HCT116 (cell line): ENCODE measurements around the gene NBAS. TPM values are rescaled to one million over a fixed set of nuclear protein-coding genes. Genes with fewer than 3 reads are reported as not detected.

ENCODE experiments used
- ATAC-seq: fragments of 200-7000 bp; cut with Tn5 transposase; 2 replicates; pipeline ENCODE4 v1.9.1; 2020; ENCODE audit warnings: mild to moderate bottlenecking, moderate library complexity
- BruUV-seq: library from RNA; stranded (reverse); fragments of 400-500 nt; replicated peaks from 2 replicates; lab custom pipeline; 2021; lab: Mats Ljungman, UMichigan
- CTCF ChIA-PET: fragments of 300-600 bp; sonication (Branson Sonifier 250); formaldehyde crosslinking; loops from one replicate; lab custom pipeline; 2021; ENCODE audit warnings: antibody characterized with exemption; lab: Charles Lee
- POLR2A ChIA-PET: fragments of 300-600, 350-600 bp; sonication (Branson Sonifier 250); formaldehyde crosslinking; loops from one replicate; lab custom pipeline; 2021; ENCODE audit warnings: antibody characterized with exemption; lab: Charles Lee
- RAD21 ChIA-PET, 2 experiments: fragments of 300-600 bp; sonication (Branson Sonifier 250); formaldehyde crosslinking; loops; one replicate each; lab custom pipeline; 2023; ENCODE audit warnings: low total read pairs in 2 of 2; ENCODE audit not compliant: uncharacterized antibody in 2 of 2, unreplicated experiment in 2 of 2, low non-redundant PET in 1 of 2; lab: Charles Lee
- DNase-seq: peaks from one replicate; pipeline ENCODE4 v3.0.0-alpha.2; 2010; ENCODE audit warnings: low read depth, low spot score
- H2AFZ ChIP-seq: fragments of 200-600 bp; shearing (Covaris generic), sonication (generic); 2 replicates; pipeline ENCODE4 v1.6.1; 2017; ENCODE audit warnings: low read depth, mixed run types, mixed read lengths, antibody characterized with exemption, low read length; ENCODE audit not compliant: poor library complexity, severe bottlenecking
- H3K27ac ChIP-seq: 2 replicates; pipeline ENCODE4 v1.5.1; 2012; ENCODE audit warnings: low read depth, low read length
- H3K27me3 ChIP-seq: fragments of 200-600 bp; sonication (generic); 2 replicates; pipeline ENCODE4 v1.6.1; 2016; ENCODE audit warnings: mixed run types, low read length, mixed read lengths; ENCODE audit not compliant: insufficient read depth
- H3K36me3 ChIP-seq, 2 experiments: fragments of 200-500 bp in 1 of 2; fragments of 200-600 bp in 1 of 2; sonication (Bioruptor generic) in 1 of 2; sonication (generic) in 1 of 2; 2 replicates each; pipeline versions ENCODE4 v1.5.1 to v1.6.1; 2014 to 2016; ENCODE audit warnings: low read length in 2 of 2, inconsistent platforms in 1 of 2, mixed read lengths in 1 of 2, mixed run types in 1 of 2; ENCODE audit not compliant: insufficient read depth in 2 of 2, control insufficient read depth in 1 of 2
- H3K4me1 ChIP-seq, 2 experiments: fragments of 200-600 bp in 1 of 2; sonication (generic) in 1 of 2; 2 replicates each; pipeline versions ENCODE4 v1.5.1 to v1.6.1; 2012 to 2017; ENCODE audit warnings: low read length in 2 of 2, inconsistent platforms in 1 of 2, mild to moderate bottlenecking in 1 of 2, mixed read lengths in 1 of 2, mixed run types in 1 of 2, moderate library complexity in 1 of 2; ENCODE audit not compliant: insufficient read depth in 2 of 2, control insufficient read depth in 1 of 2
- H3K4me2 ChIP-seq: fragments of 200-600 bp; sonication (generic); 2 replicates; pipeline ENCODE4 v1.6.1; 2017; ENCODE audit warnings: mixed run types, low read length, mixed read lengths
- H3K4me3 ChIP-seq, 2 experiments: fragments of 200-600 bp in 1 of 2; sonication (generic) in 1 of 2; replicated peaks in 1 of 2; 2 replicates each; pipeline ENCODE4 v1.5.1; 2011 to 2016; ENCODE audit warnings: low read length in 2 of 2, control low read depth in 1 of 2, low read depth in 1 of 2, mild to moderate bottlenecking in 1 of 2, mixed read lengths in 1 of 2, mixed run types in 1 of 2
- H3K79me2 ChIP-seq: fragments of 200-600 bp; sonication (generic); 2 replicates; pipeline ENCODE4 v1.6.1; 2017; ENCODE audit warnings: mild to moderate bottlenecking, mixed run types, low read length, moderate library complexity, mixed read lengths; ENCODE audit not compliant: insufficient read depth
- H3K9ac ChIP-seq: fragments of 200-600 bp; sonication (generic); 2 replicates; pipeline ENCODE4 v1.6.1; 2016; ENCODE audit warnings: low read length, mixed read lengths
- H3K9me2 ChIP-seq: fragments of 200-600 bp; sonication (generic), shearing (Covaris generic); 2 replicates; pipeline ENCODE4 v1.6.1; 2017; ENCODE audit warnings: mixed run types, mild to moderate bottlenecking, moderate library complexity; ENCODE audit not compliant: insufficient read depth
- H3K9me3 ChIP-seq, 2 experiments: fragments of 200-500 bp in 1 of 2; fragments of 200-600 bp in 1 of 2; sonication (Bioruptor generic) in 1 of 2; sonication (generic) in 1 of 2; 2 replicates each; pipeline ENCODE4 v1.6.1; 2014 to 2017; ENCODE audit warnings: low read length in 2 of 2, mixed read lengths in 2 of 2, inconsistent platforms in 1 of 2, low read depth in 1 of 2, mild to moderate bottlenecking in 1 of 2, mixed run types in 1 of 2, moderate library complexity in 1 of 2; ENCODE audit not compliant: control insufficient read depth in 1 of 2, insufficient read depth in 1 of 2
- H4K20me1 ChIP-seq: fragments of 200-600 bp; sonication (generic), shearing (Covaris generic); 2 replicates; pipeline ENCODE4 v1.6.1; 2017; ENCODE audit warnings: mixed run types, mild to moderate bottlenecking, moderate library complexity; ENCODE audit not compliant: insufficient read depth
- CBX3 ChIP-seq: IDR thresholded peaks from 2 replicates; pipeline ENCODE4 v1.6.1; 2012; ENCODE audit warnings: low read depth
- CEBPB ChIP-seq: IDR thresholded peaks from 2 replicates; pipeline ENCODE4 v1.6.1; 2012; ENCODE audit warnings: low read depth
- ELF1 ChIP-seq: IDR thresholded peaks from 2 replicates; pipeline ENCODE4 v1.6.1; 2012; ENCODE audit warnings: low read depth, borderline replicate concordance
- FOSL1 ChIP-seq: IDR thresholded peaks from 2 replicates; pipeline ENCODE4 v1.6.1; 2012; ENCODE audit warnings: low read depth
- POLR2A ChIP-seq: IDR thresholded peaks from 2 replicates; pipeline ENCODE4 v1.7.0; 2011; ENCODE audit warnings: borderline replicate concordance; ENCODE audit not compliant: insufficient read depth, insufficient read length; ENCODE audit errors: extremely low read depth
- POLR2AphosphoS5 ChIP-seq: IDR thresholded peaks from 2 replicates; pipeline ENCODE4 v1.6.1; 2011; ENCODE audit warnings: mild to moderate bottlenecking, low read depth, low read length, moderate library complexity
- RAD21 ChIP-seq: IDR thresholded peaks from 2 replicates; pipeline ENCODE4 v1.6.1; 2012; ENCODE audit warnings: low read depth, mild to moderate bottlenecking
- SIN3A ChIP-seq: IDR thresholded peaks from 2 replicates; pipeline ENCODE4 v1.6.1; 2012; ENCODE audit warnings: low read depth
- SP1 ChIP-seq: IDR thresholded peaks from 2 replicates; pipeline ENCODE4 v1.6.1; 2012; ENCODE audit warnings: low read depth
- SRF ChIP-seq: IDR thresholded peaks from 2 replicates; pipeline ENCODE4 v1.6.1; 2012; ENCODE audit warnings: low read depth
- intact Hi-C: fragments of 100-400 bp; cut with micrococcal nuclease; formaldehyde crosslinking; loops from 2 replicates; pipeline ENCODE4 v1.10.0; 2022
- total RNA-seq: library from RNA; stranded (reverse); gene quantifications from one replicate; pipeline ENCODE4 v1.2.1, GENCODE V29; 2021; ENCODE audit not compliant: unreplicated experiment
- TF ChIP-seq, protein P1 (sequence below): IDR thresholded peaks from 2 replicates; pipeline ENCODE4 v1.6.1; 2012; ENCODE audit warnings: low read depth
- TF ChIP-seq, protein P2 (sequence below), 3 experiments: fragments of 200-600 bp in 1 of 3; sonication (generic) in 1 of 3; IDR thresholded peaks in 2 of 3; conservative IDR thresholded peaks in 1 of 3; 2 replicates each; pipeline ENCODE4 v1.5.1; 2012 to 2017; ENCODE audit warnings: low read depth in 2 of 3, low read length in 2 of 3, antibody characterized with exemption in 1 of 3, borderline replicate concordance in 1 of 3, control low read depth in 1 of 3, mild to moderate bottlenecking in 1 of 3, mixed read lengths in 1 of 3, mixed run types in 1 of 3, moderate library complexity in 1 of 3; ENCODE audit not compliant: insufficient read depth in 1 of 3

NBAS gene
- total RNA-seq, 1 experiment from 2014 or later = 32.8 TPM

DNA sequence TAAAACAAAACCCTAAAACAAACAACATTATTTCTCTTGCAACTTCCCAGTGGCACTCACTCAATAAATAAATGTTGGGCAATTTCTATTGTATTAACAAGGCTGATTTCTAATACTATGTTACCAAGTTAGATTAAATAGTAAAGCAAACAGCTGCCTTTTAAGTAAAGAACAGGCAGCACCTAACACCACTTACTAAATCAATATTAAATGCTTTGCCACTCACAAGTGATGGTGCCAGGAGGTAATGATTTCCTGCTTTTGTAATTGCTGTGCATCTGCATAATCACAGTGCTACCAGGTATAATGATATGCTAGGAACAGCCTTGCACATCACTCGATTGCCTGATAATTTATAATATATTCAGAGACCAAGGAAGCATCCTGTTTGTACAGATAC, 276.5 kb downstream of the NBAS start:
- intact Hi-C loops = no loop called here
- Histone ChIP-seq H3K27ac (no peak overlapping the region), H3K9ac (no peak overlapping the region), H3K4me1 (no peaks in the 10 kb centered on the region), H3K36me3 (no peaks in the 10 kb centered on the region), H3K79me2 (no peaks in the 10 kb centered on the region), H3K9me3 (no peaks in the 10 kb centered on the region), H3K4me3 (no peak overlapping the region), H3K4me2 (no peak overlapping the region), H4K20me1 (no peaks in the 10 kb centered on the region), H3K9me2 (no peaks in the 10 kb centered on the region), H2AFZ (no peak overlapping the region), H3K27me3 (no peaks in the 10 kb centered on the region)
- ChIA-PET POLR2A (no interaction called here), CTCF (no interaction called here), RAD21 (no interaction called here)
- TF ChIP-seq SIN3A = no peak
- BruUV-seq = no TSS peak
- DNase-seq = no peak
- ATAC-seq = no peak

DNA sequence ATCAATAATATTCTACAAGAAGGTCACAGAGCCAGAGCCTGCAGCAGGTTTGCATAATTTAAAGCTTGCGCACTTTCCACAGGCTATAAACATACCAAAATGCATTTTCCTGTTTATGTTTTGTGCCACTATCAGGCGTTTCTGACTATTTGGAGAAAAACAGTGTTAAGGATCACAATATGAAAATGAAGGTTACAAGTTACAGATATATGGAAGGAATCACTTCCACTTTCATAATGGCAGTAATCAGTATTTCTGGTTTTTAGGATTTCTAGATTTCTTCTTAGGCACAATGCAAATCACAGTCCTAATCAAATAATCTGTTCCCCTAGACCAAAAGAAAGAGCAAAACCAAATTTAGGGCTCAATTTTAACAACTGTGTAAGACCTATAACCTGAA, 279.5 kb downstream of the NBAS start:
- Histone ChIP-seq H3K9me2 (no peaks in the 10 kb centered on the region), H3K27me3 (no peaks in the 10 kb centered on the region), H2AFZ (no peak overlapping the region), H3K4me3 (no peak overlapping the region), H3K79me2 (no peaks in the 10 kb centered on the region), H3K27ac (no peak overlapping the region), H3K36me3 (no peaks in the 10 kb centered on the region), H3K4me1 (no peaks in the 10 kb centered on the region), H3K9ac (no peak overlapping the region), H3K9me3 (no peaks in the 10 kb centered on the region), H3K4me2 (no peak overlapping the region), H4K20me1 (no peaks in the 10 kb centered on the region)
- RAD21 ChIA-PET = no interaction called here
- ATAC-seq (no peak), DNase-seq (no peak)
- POLR2A ChIA-PET = no interaction called here
- CTCF ChIA-PET = no interaction called here
- BruUV-seq = no TSS peak
- intact Hi-C loops = no loop called here
- TF ChIP-seq RAD21 (no peak), SRF (no peak), POLR2A (no peak), POLR2AphosphoS5 (no peak), SIN3A (no peak), SP1 (no peak), CBX3 (no peak), CEBPB (no peak), ELF1 (no peak), FOSL1 (no peak)
- TF ChIP-seq, protein P1, sequence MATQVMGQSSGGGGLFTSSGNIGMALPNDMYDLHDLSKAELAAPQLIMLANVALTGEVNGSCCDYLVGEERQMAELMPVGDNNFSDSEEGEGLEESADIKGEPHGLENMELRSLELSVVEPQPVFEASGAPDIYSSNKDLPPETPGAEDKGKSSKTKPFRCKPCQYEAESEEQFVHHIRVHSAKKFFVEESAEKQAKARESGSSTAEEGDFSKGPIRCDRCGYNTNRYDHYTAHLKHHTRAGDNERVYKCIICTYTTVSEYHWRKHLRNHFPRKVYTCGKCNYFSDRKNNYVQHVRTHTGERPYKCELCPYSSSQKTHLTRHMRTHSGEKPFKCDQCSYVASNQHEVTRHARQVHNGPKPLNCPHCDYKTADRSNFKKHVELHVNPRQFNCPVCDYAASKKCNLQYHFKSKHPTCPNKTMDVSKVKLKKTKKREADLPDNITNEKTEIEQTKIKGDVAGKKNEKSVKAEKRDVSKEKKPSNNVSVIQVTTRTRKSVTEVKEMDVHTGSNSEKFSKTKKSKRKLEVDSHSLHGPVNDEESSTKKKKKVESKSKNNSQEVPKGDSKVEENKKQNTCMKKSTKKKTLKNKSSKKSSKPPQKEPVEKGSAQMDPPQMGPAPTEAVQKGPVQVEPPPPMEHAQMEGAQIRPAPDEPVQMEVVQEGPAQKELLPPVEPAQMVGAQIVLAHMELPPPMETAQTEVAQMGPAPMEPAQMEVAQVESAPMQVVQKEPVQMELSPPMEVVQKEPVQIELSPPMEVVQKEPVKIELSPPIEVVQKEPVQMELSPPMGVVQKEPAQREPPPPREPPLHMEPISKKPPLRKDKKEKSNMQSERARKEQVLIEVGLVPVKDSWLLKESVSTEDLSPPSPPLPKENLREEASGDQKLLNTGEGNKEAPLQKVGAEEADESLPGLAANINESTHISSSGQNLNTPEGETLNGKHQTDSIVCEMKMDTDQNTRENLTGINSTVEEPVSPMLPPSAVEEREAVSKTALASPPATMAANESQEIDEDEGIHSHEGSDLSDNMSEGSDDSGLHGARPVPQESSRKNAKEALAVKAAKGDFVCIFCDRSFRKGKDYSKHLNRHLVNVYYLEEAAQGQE = no peak
- TF ChIP-seq, protein P2, sequence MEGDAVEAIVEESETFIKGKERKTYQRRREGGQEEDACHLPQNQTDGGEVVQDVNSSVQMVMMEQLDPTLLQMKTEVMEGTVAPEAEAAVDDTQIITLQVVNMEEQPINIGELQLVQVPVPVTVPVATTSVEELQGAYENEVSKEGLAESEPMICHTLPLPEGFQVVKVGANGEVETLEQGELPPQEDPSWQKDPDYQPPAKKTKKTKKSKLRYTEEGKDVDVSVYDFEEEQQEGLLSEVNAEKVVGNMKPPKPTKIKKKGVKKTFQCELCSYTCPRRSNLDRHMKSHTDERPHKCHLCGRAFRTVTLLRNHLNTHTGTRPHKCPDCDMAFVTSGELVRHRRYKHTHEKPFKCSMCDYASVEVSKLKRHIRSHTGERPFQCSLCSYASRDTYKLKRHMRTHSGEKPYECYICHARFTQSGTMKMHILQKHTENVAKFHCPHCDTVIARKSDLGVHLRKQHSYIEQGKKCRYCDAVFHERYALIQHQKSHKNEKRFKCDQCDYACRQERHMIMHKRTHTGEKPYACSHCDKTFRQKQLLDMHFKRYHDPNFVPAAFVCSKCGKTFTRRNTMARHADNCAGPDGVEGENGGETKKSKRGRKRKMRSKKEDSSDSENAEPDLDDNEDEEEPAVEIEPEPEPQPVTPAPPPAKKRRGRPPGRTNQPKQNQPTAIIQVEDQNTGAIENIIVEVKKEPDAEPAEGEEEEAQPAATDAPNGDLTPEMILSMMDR (IDR thresholded peaks at IDR 0.05 in 2 of 3, conservative IDR thresholded peaks at IDR 0.05 in 1 of 3; ENCODE audit: borderline replicate concordance in 1 of 3, insufficient read depth in 1 of 3, low read depth in 2 of 3, low read length in 2 of 3) = no peak
